ENCODE measurements around the gene CISH.

GRCh38 chr3:50649451-50649931 is 37.9 kb upstream of the CISH start:
- TF ChIP-seq EZH2 (IDR thresholded peaks at IDR 0.05): no peak
- no peak for TF ChIP-seq POLR2AphosphoS5 (IDR thresholded peaks at IDR 0.05; ENCODE audit: borderline replicate concordance, low read depth, low read length)

Data from SK-N-MC (cell line).